Measurements from ENCODE around the gene SPATA24.

GRCh38 chr5:139410121-139410992, 6.5 kb upstream of the SPATA24 start:
- TF ChIP-seq CTCF (IDR thresholded peaks at IDR 0.05) (no peak), POLR2A (IDR thresholded peaks at IDR 0.05) (no peak), EP300 (IDR thresholded peaks at IDR 0.05) (no peak)

Data from stomach (tissue), 4 donors.